Measurements from ENCODE around the gene LUZP2. TPM values are rescaled to one million over a fixed set of nuclear protein-coding genes. Genes with fewer than 3 reads are reported as not detected.

LUZP2 gene
- total RNA-seq, 1 experiment from 2014 or later: not detected

DNA sequence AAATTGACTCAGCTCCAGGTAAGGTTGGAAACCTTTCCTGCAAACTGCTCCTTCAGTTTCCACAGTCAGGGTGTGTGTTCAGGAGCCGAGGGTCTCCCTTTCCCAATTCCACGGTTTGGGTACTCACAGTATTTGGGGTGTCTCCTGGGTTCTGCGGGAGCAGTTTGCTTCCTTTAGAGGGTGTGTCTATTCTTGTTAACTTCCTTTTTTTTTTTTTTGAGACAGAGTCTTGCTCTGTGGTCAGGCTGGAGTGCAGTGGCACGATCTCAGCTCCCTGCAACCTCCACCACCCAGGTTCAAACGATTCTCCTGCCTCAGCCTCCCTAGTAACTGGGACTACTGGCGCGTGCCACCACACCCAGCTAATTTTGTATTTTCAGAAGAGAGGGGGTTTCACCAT lies 251.4 kb downstream of the LUZP2 start:
- DNase-seq: no peak
- Histone ChIP-seq H3K4me3 (ENCODE audit: low read depth, low read length) (no peak overlapping the region), H3K36me3 (ENCODE audit: control insufficient read depth, insufficient read depth, low read length) (no peaks in the 10 kb centered on the region), H3K4me1 (no peaks in the 10 kb centered on the region), H3K27me3 (replicated peaks; ENCODE audit: control insufficient read depth, insufficient read depth, low read length) (no peaks in the 10 kb centered on the region), H3K9me3 (no peaks in the 10 kb centered on the region)
- Mint-ChIP-seq H3K4me1 (ENCODE audit: low read depth, unreplicated experiment) (no peaks in the 10 kb centered on the region), H3K9me3 (ENCODE audit: unreplicated experiment) (no peaks in the 10 kb centered on the region), H3K4me3 (ENCODE audit: unreplicated experiment) (no peak overlapping the region), H3K27ac (ENCODE audit: unreplicated experiment) (no peak overlapping the region), H3K36me3 (ENCODE audit: insufficient read depth, unreplicated experiment) (no peaks in the 10 kb centered on the region), H3K27me3 (ENCODE audit: insufficient read depth, unreplicated experiment) (no peaks in the 10 kb centered on the region)
- no peak for TF ChIP-seq CTCF (IDR thresholded peaks at IDR 0.05; ENCODE audit: insufficient read depth in 1 of 2, low read depth in 1 of 2, low read length in 1 of 2, severe bottlenecking in 1 of 2, unreplicated experiment in 1 of 2)
- intact Hi-C loops (cut with micrococcal nuclease; ENCODE audit: unreplicated experiment): no loop called here
- CTCF ChIA-PET: no interaction called here
- POLR2A ChIA-PET: no interaction called here
- BruUV-seq (replicated peaks): no TSS peak

DNA sequence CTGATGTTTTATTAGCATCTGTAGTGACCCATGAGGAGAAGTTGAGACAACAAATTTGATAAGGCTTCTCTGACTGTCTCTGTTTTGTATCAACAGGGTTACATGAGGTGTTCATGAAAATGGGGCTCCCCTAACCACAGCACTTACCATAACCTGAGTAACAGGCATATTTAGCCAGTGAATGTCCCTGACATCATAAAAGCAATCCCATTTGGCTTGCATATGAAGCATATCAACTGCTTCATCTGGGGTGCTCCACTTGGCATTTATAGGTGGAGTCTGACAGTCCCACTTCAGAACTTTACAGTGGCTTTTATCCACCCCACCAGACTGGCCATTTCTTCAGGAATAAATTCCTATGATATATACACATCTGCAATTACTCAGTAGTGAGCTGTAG lies 257.6 kb downstream of the LUZP2 start:
- POLR2A ChIA-PET: no interaction called here
- DNase-seq: no peak
- intact Hi-C loops (cut with micrococcal nuclease; ENCODE audit: unreplicated experiment): no loop called here
- Mint-ChIP-seq H3K4me3 (ENCODE audit: unreplicated experiment) (no peak overlapping the region), H3K27me3 (ENCODE audit: insufficient read depth, unreplicated experiment) (no peaks in the 10 kb centered on the region), H3K27ac (ENCODE audit: unreplicated experiment) (no peak overlapping the region), H3K4me1 (ENCODE audit: low read depth, unreplicated experiment) (peaks cover 7% of the 10 kb centered on the region), H3K9me3 (ENCODE audit: unreplicated experiment) (no peaks in the 10 kb centered on the region), H3K36me3 (ENCODE audit: insufficient read depth, unreplicated experiment) (no peaks in the 10 kb centered on the region)
- H3K27me3 ChIP-seq (replicated peaks; ENCODE audit: control insufficient read depth, insufficient read depth, low read length): no peaks in the 10 kb centered on the region
- no peaks in the 10 kb centered on the region for H3K36me3 ChIP-seq (ENCODE audit: control insufficient read depth, insufficient read depth, low read length)
- peaks cover 7% of the 10 kb centered on the region; the same call in 1 of the 2 replicates for H3K4me1 ChIP-seq
- no peak overlapping the region for H3K4me3 ChIP-seq (ENCODE audit: low read depth, low read length)
- no peak for TF ChIP-seq CTCF (IDR thresholded peaks at IDR 0.05; ENCODE audit: insufficient read depth in 1 of 2, low read depth in 1 of 2, low read length in 1 of 2, severe bottlenecking in 1 of 2, unreplicated experiment in 1 of 2)
- no TSS peak for BruUV-seq (replicated peaks)
- CTCF ChIA-PET: no interaction called here
- no peaks in the 10 kb centered on the region for H3K9me3 ChIP-seq

- Histone ChIP-seq H3K4me3 (ENCODE audit: low read depth, low read length) (no peak overlapping the region), H3K36me3 (ENCODE audit: control insufficient read depth, insufficient read depth, low read length) (no peaks in the 10 kb centered on the region), H3K9me3 (no peaks in the 10 kb centered on the region), H3K4me1 (peaks cover 7% of the 10 kb centered on the region; the same call in 1 of the 2 replicates), H3K27me3 (replicated peaks; ENCODE audit: control insufficient read depth, insufficient read depth, low read length) (no peaks in the 10 kb centered on the region)
- Mint-ChIP-seq H3K9me3 (ENCODE audit: unreplicated experiment) (no peaks in the 10 kb centered on the region), H3K36me3 (ENCODE audit: insufficient read depth, unreplicated experiment) (no peaks in the 10 kb centered on the region), H3K27ac (ENCODE audit: unreplicated experiment) (no peak overlapping the region), H3K4me1 (ENCODE audit: low read depth, unreplicated experiment) (peaks cover 7% of the 10 kb centered on the region), H3K4me3 (ENCODE audit: unreplicated experiment) (no peak overlapping the region), H3K27me3 (ENCODE audit: insufficient read depth, unreplicated experiment) (no peaks in the 10 kb centered on the region)
- POLR2A ChIA-PET: no interaction called here
- no peak for TF ChIP-seq CTCF (IDR thresholded peaks at IDR 0.05; ENCODE audit: insufficient read depth in 1 of 2, low read depth in 1 of 2, low read length in 1 of 2, severe bottlenecking in 1 of 2, unreplicated experiment in 1 of 2)
- intact Hi-C loops (cut with micrococcal nuclease; ENCODE audit: unreplicated experiment): no loop called here
- BruUV-seq (replicated peaks): no TSS peak
- CTCF ChIA-PET: no interaction called here
- DNase-seq: no peak
Observed at GRCh38 chr11:24755260-24755839, 258.5 kb downstream of the LUZP2 start.

All from Caco-2 (cell line).